Activated T-cell treated with anti-CD3 and anti-CD28 coated beads for 24 hours (primary cell): ENCODE results near the gene PCDHB16.
"Not testable (repeated sequence)": the region's sequence is repeated elsewhere in the genome, so short reads cannot be mapped to it uniquely, and the experiment has no call there.

ENCODE experiments used
- DNase-seq: peaks from one replicate; pipeline ENCODE4 v3.0.0-alpha.2; 2020; ENCODE audit warnings: low read depth

The PCDHB16 gene

DNA sequence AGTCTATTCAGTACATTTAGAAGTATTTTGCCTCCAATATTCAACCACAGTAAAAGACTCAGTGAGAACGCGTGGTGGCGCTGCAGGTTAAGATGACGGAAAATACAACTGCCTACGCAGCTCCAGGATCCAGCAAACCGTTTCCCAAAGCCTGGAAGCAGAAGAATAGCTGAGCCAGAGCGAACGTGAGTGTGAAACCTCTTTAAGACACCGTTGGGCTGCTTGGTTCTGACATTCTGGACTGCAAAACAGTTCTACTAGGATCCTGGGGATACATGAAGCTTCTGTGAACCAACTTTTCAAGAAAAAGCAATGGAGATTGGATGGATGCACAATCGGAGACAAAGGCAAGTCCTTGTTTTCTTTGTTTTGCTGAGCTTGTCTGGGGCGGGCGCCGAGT is at the start of gene PCDHB16:
PCDHB16 (plus strand) TSS at position 140 of the 400 bp plus-strand sequence; CDS start at position 313, 173 bp downstream.
- DNase-seq = no peak

DNA sequence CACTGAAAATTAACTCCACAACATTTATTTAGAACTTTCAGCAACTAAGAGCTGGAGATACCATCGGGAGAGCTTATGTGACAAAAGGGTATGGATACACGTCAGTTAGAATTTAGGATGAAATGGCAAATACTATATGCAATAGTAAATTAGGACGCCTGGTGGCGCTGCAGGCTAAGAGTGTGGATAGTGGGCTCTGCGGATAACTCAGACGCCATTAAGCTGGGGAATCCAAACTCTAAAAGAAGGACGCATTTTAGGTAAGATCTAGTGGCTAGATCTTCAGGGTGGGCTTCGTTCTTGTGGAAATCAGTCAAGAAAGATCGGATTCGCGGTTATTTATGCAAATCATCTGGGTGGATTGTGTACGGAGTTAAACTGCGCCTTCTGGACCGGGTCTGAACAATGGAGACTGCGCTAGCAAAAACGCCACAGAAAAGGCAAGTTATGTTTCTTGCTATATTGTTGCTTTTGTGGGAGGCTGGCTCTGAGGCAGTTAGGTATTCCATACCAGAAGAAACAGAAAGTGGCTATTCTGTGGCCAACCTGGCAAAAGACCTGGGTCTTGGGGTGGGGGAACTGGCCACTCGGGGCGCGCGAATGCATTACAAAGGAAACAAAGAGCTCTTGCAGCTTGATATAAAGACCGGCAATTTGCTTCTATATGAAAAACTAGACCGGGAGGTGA is 47.0 kb upstream of the PCDHB16 start, which contains the start of gene PCDHB5:
PCDHB5 (plus strand) TSS at position 177 of the 688 bp plus-strand sequence; CDS start at position 406, 229 bp downstream.
- DNase-seq = no peak

DNA sequence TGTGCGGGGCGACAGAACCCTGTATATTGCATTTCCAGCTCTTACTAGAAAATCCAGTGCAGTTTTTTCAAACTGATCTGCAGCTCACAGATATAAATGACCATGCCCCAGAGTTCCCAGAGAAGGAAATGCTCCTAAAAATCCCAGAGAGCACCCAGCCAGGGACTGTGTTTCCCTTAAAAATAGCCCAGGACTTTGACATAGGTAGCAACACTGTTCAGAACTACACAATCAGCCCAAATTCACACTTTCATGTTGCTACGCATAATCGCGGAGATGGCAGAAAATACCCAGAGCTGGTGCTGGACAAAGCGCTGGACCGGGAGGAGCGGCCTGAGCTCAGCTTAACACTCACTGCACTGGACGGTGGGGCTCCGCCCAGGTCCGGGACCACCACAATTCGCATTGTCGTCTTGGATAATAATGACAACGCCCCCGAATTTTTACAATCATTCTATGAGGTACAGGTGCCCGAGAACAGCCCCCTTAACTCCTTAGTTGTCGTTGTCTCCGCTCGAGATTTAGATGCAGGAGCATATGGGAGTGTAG is 46.4 kb upstream of the PCDHB16 start:
- DNase-seq = no peak

DNA sequence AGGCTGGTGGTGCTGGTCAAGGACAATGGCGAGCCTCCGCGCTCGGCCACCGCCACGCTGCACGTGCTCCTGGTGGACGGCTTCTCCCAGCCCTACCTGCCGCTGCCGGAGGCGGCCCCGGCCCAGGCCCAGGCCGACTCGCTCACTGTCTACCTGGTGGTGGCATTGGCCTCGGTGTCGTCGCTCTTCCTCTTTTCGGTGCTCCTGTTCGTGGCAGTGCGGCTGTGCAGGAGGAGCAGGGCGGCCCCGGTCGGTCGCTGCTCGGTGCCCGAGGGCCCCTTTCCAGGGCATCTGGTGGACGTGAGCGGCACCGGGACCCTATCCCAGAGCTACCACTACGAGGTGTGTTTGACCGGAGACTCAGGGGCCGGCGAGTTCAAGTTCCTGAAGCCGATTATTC is 44.8 kb upstream of the PCDHB16 start:
- DNase-seq = not testable (repeated sequence)

DNA sequence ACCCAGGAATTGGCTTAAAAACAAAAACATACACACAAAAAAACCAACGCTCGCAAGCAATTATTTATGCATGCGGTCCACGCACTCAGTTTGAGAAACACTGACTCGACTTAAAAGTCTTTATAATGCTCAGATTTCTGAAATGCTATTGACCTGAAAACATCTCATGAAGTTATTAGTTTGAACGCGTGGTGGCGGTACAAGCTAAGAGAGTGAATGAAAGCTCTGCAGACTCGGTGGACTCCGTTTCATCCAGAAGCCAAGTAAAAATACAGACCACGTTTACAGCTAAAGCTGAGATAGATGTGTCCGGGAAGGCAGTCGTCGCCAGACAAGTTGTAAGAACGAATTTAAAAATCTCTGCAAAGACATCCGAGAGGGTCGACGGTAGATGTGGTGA is 32.4 kb upstream of the PCDHB16 start, which contains the start of gene PCDHB6:
PCDHB6 (plus strand) TSS at position 246 of the 400 bp plus-strand sequence. CDS start 201 bp downstream, outside the sequence.
- no peak for DNase-seq

DNA sequence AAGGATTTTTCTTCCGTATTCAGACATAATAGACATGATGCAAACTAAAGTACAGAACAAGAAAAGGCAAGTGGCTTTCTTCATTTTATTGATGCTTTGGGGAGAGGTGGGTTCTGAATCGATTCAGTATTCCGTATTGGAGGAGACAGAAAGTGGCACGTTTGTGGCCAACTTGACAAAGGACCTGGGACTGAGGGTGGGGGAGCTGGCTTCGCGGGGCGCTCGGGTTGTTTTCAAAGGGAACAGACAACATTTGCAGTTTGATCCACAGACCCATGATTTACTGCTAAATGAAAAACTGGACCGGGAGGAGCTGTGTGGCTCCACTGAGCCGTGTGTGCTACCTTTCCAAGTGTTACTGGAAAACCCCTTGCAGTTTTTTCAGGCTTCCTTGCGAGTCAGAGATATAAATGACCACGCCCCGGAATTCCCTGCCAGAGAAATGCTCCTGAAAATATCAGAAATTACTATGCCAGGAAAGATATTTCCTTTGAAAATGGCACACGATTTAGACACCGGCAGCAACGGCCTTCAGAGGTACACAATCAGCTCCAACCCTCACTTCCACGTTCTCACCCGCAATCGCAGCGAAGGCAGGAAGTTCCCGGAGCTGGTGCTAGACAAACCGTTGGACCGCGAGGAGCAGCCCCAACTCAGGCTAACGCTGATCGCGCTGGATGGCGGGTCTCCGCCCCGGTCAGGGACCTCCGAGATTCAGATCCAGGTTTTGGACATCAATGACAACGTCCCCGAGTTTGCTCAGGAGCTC is 31.8 kb upstream of the PCDHB16 start:
- no peak for DNase-seq

DNA sequence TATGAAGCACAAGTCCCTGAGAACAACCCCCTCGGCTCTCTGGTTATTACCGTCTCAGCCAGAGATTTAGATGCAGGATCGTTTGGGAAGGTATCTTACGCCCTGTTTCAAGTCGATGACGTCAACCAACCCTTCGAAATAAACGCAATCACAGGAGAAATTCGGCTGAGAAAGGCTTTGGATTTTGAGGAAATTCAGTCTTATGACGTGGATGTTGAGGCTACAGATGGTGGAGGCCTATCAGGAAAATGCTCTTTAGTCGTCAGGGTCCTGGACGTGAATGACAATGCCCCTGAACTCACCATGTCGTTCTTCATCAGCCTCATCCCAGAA is 31.2 kb upstream of the PCDHB16 start:
- DNase-seq = no peak

DNA sequence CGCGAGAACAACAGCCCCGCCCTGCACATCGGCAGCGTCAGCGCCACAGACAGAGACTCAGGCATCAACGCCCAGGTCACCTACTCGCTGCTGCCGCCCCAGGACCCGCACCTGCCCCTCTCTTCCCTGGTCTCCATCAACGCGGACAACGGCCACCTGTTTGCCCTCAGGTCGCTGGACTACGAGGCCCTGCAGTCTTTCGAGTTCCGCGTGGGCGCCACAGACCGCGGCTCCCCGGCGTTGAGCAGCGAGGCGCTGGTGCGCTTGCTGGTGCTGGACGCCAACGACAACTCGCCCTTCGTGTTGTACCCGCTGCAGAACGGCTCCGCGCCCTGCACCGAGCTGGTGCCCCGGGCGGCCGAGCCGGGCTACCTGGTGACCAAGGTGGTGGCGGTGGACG is 30.6 kb upstream of the PCDHB16 start:
- DNase-seq = not testable (repeated sequence)

DNA sequence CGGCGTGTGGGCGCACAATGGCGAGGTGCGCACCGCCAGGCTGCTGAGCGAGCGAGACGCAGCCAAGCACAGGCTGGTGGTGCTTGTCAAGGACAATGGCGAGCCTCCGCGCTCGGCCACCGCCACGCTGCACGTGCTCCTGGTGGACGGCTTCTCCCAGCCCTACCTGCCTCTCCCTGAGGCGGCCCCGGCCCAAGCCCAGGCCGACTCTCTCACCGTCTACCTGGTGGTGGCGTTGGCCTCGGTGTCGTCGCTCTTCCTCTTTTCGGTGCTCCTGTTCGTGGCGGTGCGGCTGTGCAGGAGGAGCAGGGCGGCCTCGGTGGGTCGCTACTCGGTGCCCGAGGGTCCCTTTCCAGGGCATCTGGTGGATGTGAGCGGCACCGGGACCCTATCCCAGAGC is 30.1 kb upstream of the PCDHB16 start:
- DNase-seq = not testable (repeated sequence)

DNA sequence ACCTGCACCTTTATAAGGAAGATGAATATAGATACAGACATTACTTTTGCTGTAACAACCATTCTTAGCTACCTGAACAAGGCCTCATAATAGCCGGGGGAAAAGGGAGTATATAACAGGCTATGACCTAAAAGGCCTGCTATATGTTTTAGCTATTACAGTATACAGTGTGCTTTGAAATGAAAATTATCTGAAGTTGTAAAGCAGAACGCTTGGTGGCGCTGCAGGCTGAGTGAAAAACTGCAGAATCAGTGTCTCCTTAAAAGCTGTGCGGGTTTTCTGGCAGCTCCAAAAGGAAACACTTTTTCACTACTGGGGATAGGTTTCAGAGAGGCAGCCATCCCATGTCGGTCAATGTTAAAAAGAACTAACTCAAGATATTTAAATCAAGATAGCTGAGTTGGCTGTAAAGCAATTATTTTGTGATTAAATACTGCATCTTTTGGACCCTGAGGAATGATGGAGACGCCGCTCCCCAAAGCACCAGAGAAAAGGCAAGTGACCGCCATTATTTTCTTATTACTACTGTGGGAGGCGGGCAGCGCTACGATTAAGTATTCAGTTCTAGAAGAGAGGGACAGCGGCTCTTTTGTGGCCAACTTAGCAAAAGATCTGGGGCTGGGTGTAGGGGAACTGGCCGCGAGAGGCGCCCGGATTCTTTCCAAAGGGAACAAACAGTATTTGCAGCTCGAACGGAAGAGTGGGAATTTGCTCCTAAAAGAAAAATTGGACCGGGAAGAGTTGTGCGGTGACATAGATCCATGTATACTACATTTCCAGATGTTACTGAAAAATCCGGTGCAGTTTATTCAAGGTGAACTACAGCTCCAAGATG is 26.4 kb upstream of the PCDHB16 start:
- no peak for DNase-seq

DNA sequence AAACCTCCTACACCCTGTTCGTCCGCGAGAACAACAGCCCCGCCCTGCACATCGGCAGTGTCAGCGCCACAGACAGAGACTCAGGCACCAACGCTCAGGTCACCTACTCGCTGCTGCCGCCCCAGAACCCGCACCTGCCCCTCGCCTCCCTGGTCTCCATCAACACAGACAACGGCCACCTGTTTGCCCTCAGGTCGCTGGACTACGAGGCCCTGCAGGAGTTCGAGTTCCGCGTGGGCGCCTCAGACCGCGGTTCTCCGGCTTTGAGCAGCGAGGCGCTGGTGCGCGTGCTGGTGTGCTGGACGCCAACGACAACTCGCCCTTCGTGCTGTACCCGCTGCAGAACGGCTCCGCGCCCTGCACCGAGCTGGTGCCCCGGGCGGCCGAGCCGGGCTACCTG is 24.8 kb upstream of the PCDHB16 start:
- DNase-seq = not testable (repeated sequence)

DNA sequence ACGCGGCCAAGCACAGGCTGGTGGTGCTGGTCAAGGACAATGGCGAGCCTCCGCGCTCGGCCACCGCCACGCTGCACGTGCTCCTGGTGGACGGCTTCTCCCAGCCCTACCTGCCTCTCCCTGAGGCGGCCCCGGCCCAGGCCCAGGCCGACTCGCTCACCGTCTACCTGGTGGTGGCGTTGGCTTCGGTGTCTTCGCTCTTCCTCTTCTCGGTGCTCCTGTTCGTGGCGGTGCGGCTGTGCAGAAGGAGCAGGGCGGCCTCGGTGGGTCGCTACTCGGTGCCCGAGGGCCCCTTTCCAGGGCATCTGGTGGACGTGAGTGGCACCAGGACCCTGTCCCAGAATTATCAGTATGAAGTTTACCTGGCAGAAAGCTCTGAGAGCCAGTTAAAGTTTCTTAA is 24.3 kb upstream of the PCDHB16 start:
- not testable (repeated sequence) for DNase-seq

DNA sequence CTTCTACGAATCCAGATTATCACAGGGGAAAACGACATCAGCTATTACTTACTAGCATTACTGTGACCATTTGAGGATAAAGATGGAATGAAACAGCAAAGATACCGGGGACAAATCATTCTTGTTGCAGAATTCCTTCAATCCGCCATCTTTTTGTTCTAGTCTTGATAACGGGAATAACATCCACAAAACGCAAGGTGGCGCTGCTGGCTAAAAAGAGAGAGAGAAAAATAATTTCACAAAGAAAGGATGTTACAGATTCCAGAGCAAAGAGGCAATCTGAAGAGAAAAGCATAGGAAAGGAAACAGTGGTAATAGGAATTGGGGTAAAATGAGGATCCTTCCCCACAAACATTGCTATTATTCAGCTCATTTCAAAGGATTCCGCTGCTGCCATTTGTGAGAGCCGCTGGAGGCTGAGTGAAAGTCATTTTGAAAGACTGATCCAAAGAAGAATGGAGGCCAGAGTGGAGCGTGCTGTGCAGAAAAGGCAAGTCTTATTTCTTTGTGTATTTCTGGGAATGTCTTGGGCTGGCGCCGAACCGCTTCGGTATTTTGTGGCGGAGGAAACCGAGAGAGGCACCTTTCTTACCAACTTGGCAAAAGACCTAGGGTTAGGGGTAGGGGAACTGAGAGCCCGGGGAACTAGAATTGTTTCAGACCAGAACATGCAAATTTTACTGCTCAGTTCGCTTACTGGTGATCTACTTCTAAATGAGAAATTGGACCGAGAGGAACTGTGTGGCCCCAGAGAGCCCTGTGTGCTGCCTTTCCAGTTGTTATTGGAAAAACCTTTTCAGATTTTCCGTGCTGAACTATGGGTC is 9.6 kb upstream of the PCDHB16 start, which contains the start of gene PCDHB7:
PCDHB7 (plus strand) TSS at position 264 of the 824 bp plus-strand sequence; CDS start at position 456, 192 bp downstream.
- DNase-seq = no peak

DNA sequence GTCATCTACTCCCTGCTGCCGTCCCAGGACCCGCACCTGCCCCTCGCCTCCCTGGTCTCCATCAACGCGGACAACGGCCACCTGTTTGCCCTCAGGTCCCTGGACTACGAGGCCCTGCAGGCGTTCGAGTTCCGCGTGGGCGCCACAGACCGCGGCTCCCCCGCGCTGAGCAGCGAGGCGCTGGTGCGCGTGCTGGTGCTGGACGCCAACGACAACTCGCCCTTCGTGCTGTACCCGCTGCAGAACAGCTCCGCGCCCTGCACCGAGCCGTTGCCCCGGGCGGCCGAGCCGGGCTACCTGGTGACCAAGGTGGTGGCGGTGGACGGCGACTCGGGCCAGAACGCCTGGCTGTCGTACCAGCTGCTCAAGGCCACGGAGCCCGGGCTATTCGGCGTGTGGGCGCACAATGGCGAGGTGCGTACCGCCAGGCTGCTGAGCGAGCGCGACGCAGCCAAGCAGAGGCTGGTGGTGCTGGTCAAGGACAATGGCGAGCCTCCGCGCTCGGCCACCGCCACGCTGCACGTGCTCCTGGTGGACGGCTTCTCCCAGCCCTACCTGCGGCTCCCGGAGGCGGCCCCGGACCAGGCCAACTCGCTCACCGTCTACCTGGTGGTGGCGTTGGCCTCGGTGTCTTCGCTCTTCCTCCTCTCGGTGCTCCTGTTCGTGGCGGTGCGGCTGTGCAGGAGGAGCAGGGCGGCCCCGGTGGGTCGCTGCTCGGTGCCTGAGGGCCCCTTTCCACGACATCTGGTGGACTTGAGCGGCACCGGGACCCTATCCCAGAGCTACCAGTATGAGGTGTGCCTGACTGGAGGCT is 7.7 kb upstream of the PCDHB16 start:
- not testable (repeated sequence) for DNase-seq

DNA sequence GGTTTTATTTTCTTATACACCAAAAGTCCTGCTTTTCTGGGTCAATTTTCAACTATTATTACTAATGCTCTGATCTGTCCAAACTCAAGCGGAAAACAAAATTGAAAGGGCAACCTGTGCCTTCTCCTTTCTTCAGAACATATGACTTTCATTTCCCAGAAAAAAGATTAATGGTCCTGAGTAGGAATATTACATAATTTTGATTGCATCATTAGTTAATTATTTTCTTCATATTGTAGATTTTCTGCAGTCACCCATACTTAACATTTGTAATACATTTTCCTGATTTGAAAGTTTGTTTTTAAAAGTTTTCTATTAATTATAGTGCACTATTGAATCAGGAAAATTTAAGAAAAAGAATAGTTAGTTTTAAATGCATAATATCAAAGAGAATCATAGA is 6.3 kb upstream of the PCDHB16 start:
- DNase-seq = no peak

DNA sequence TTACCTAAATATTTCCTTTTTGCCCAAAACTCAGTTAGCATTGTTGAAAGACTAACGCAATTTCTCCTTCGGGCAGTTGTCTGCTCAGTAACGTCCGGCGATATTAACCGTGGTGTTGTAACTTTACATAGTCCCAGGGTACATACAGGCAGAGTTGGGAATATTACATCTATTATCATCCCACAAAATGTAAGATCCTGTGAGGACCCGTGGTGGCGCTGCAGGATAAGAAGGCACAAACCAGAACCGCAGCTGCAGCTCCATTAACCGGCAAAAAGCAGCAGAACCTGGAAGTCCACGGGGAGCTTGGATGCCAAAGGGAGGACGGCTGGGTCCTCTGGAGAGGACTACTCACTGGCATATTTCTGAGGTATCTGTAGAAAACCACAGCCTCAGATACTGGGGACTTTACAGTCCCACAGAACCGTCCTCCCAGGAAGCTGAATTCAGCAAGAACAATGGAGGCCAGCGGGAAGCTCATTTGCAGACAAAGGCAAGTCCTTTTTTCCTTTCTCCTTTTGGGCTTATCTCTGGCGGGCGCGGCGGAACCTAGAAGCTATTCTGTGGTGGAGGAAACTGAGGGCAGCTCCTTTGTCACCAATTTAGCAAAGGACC is 4.5 kb upstream of the PCDHB16 start, which contains the start of gene PCDHB8:
PCDHB8 (plus strand) TSS at position 214 of the 615 bp plus-strand sequence; CDS start at position 459, 245 bp downstream.
- not testable (repeated sequence) for DNase-seq

DNA sequence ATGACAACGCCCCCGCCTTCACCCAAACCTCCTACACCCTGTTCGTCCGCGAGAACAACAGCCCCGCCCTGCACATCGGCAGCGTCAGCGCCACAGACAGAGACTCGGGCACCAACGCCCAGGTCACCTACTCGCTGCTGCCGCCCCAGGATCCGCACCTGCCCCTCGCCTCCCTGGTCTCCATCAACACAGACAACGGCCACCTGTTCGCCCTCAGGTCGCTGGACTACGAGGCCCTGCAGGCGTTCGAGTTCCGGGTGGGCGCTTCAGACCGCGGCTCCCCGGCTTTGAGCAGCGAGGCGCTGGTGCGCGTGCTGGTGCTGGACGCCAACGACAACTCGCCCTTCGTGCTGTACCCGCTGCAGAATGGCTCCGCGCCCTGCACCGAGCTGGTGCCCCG is 2.8 kb upstream of the PCDHB16 start:
- DNase-seq = not testable (repeated sequence)

DNA sequence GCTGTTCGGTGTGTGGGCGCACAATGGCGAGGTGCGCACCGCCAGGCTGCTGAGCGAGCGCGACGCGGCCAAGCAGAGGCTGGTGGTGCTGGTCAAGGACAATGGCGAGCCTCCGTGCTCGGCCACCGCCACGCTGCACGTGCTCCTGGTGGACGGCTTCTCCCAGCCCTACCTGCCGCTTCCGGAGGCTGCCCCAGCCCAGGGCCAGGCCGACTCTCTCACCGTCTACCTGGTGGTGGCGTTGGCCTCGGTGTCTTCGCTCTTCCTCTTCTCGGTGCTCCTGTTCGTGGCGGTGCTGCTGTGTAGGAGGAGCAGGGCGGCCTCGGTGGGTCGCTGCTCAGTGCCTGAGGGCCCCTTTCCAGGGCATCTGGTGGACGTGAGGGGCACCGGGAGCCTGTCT is 2.3 kb upstream of the PCDHB16 start:
- not testable (repeated sequence) for DNase-seq

DNA sequence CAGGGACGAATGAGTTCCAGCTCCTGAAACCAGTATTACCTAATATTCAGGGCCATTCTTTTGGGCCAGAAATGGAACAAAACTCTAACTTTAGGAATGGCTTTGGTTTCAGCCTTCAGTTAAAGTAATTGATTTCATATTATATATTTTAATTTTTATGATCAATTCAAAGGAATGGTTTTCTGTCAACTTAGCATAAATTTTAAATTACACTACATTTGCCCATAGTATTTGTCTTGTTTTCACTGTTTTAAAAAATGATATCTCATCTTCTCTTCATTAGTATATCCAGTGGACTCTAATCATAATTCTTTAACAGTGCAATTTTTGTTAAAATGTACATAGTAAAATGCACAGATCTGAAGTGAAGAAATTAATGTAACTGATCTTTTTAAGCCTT is 1.9 kb upstream of the PCDHB16 start:
- DNase-seq = no peak
